OCI-LY7 (cell line): ENCODE measurements around the gene STX4.

Experiments
- CTCF ChIP-seq: fragments of 200-600 bp; sonication (generic); conservative IDR thresholded peaks from 2 replicates; pipeline ENCODE4 v1.5.1; 2014; ENCODE audit warnings: mild to moderate bottlenecking, antibody characterized with exemption, low read length, moderate library complexity, mixed read lengths
- EZH2phosphoT487 ChIP-seq: fragments of 200-600 bp; sonication (generic); IDR thresholded peaks from 2 replicates; pipeline ENCODE4 v1.6.1; 2018; ENCODE audit warnings: low read depth, borderline replicate concordance, mild to moderate bottlenecking, mixed run types, antibody characterized with exemption, low read length, moderate library complexity, mixed read lengths

- TF ChIP-seq EZH2phosphoT487 (no peak), CTCF (no peak)
These were observed 10.1 kb upstream of the STX4 start for GRCh38 chr16:31023252-31023602.
